Thyroid gland (tissue), 4 donors: Measurements from ENCODE around the gene PDIA2. TPM values are rescaled to one million over a fixed set of nuclear protein-coding genes. Genes with fewer than 3 reads are reported as not detected.

Experiments used
- DNase-seq, 2 donors: peaks; one replicate each; pipeline ENCODE4 v3.0.0-alpha.2; 2019
- H3K27ac ChIP-seq, 3 donors: fragments of 200-600 bp; sonication (generic); 1 replicate in 2 of 3; 2 replicates in 1 of 3; pipeline ENCODE4 v1.5.1; 2016 to 2019; ENCODE audit warnings: mild to moderate bottlenecking in 1 of 3, moderate library complexity in 1 of 3
- H3K27me3 ChIP-seq: fragments of 200-600 bp; sonication (generic); one replicate; pipeline ENCODE4 v1.5.1; 2019
- H3K36me3 ChIP-seq, 2 donors: fragments of 200-600 bp; sonication (generic); one replicate each; pipeline ENCODE4 v1.5.1; 2016 to 2019
- H3K4me1 ChIP-seq, 2 donors: fragments of 200-600 bp; sonication (generic); one replicate each; pipeline ENCODE4 v1.5.1; 2017 to 2019
- H3K4me3 ChIP-seq, 3 donors: fragments of 200-600 bp; sonication (generic); replicated peaks in 1 of 3; 1 replicate in 2 of 3; 2 replicates in 1 of 3; pipeline ENCODE4 v1.5.1; 2016; ENCODE audit warnings: mild to moderate bottlenecking in 1 of 3
- H3K9me3 ChIP-seq: fragments of 200-600 bp; sonication (generic); one replicate; pipeline ENCODE4 v1.5.1; 2017
- POLR2A ChIP-seq, 2 donors: fragments of 450-650 bp; IDR thresholded peaks; one replicate each; pipeline ENCODE4 v1.6.1; 2017; ENCODE audit warnings: antibody characterized with exemption in 2 of 2, mild to moderate bottlenecking in 2 of 2, moderate library complexity in 1 of 2
- WGBS, 2 donors: methylation state at CpG; one replicate each; pipeline ENCODE4 v1.1.5; 2017; 5-methylcytosine and 5-hydroxymethylcytosine counted together
- intact Hi-C: fragments of 100-400 bp; cut with DNase I; formaldehyde crosslinking; loops from one replicate; pipeline ENCODE4 v1.15.1; 2023
- total RNA-seq, 4 donors: library from RNA; depleted of rRNA; stranded (reverse); fragments of >200 nt; gene quantifications; one replicate each; pipeline ENCODE4 v1.2.3, GENCODE V29; 2016
- TF ChIP-seq, protein P1 (sequence below), 6 experiments: fragments of 200-600 bp in 3 of 6; fragments of 450-650 bp in 3 of 6; sonication (generic) in 3 of 6; IDR thresholded peaks; one replicate each; pipeline ENCODE4 v1.5.1; 2016 to 2019; ENCODE audit warnings: antibody characterized with exemption in 6 of 6, mild to moderate bottlenecking in 2 of 6, inconsistent platforms in 1 of 6, moderate library complexity in 1 of 6

The PDIA2 gene
- total RNA-seq, 4 donors from 2014 or later, result 0.81 TPM; not detected in 3

DNA sequence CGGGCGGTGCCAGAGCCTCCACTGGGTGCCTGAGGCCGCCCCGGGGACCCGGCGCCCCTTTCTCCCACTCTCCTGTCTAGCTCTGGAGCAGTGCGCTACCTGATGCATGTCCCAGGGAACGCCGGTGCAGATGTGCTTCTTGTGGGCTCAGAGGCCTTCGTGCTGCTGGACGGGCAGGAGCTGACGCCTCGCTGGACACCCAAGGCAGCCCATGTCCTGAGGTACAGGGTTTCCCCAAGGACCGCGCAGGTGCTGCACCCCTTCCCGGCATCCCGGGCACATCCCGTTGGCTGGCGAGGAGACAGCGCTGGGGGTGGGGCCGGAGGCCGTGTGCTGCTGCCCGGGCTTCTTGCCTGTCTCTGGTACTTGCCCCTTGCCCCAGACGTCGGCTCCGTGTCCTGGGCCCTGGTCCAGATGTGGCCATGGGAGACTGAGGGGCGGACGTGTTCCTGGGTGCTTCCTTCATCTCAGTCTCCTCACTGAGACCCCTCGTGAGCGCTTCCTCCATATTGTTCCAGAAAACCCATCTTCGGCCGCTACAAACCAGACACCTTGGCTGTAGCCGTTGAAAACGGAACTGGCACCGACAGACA is 19.7 kb upstream of the PDIA2 start:
- Histone ChIP-seq H3K4me1 (peaks cover 8 to 10% of the 10 kb centered on the region in 2 donors), H3K36me3 (peaks cover 50 to 51% of the 10 kb centered on the region in 2 donors), H3K9me3 (no peaks in the 10 kb centered on the region), H3K27me3 (no peaks in the 10 kb centered on the region), H3K27ac (no peak overlapping the region), H3K4me3 (no peak overlapping the region)
- 91 to 97% methylated on average over 11 to 30 of the region's 35 CpGs for WGBS, 2 donors
- DNase-seq, result no peak
- intact Hi-C loops, result no loop called here
- TF ChIP-seq, protein P1, sequence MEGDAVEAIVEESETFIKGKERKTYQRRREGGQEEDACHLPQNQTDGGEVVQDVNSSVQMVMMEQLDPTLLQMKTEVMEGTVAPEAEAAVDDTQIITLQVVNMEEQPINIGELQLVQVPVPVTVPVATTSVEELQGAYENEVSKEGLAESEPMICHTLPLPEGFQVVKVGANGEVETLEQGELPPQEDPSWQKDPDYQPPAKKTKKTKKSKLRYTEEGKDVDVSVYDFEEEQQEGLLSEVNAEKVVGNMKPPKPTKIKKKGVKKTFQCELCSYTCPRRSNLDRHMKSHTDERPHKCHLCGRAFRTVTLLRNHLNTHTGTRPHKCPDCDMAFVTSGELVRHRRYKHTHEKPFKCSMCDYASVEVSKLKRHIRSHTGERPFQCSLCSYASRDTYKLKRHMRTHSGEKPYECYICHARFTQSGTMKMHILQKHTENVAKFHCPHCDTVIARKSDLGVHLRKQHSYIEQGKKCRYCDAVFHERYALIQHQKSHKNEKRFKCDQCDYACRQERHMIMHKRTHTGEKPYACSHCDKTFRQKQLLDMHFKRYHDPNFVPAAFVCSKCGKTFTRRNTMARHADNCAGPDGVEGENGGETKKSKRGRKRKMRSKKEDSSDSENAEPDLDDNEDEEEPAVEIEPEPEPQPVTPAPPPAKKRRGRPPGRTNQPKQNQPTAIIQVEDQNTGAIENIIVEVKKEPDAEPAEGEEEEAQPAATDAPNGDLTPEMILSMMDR (IDR thresholded peaks at IDR 0.05), result no peak
- TF ChIP-seq POLR2A (IDR thresholded peaks at IDR 0.05), result no peak

GRCh38 chr16:263944-264343 is 19.0 kb upstream of the PDIA2 start:
- H3K36me3 ChIP-seq, result peaks cover 50 to 51% of the 10 kb centered on the region in 2 donors

DNA sequence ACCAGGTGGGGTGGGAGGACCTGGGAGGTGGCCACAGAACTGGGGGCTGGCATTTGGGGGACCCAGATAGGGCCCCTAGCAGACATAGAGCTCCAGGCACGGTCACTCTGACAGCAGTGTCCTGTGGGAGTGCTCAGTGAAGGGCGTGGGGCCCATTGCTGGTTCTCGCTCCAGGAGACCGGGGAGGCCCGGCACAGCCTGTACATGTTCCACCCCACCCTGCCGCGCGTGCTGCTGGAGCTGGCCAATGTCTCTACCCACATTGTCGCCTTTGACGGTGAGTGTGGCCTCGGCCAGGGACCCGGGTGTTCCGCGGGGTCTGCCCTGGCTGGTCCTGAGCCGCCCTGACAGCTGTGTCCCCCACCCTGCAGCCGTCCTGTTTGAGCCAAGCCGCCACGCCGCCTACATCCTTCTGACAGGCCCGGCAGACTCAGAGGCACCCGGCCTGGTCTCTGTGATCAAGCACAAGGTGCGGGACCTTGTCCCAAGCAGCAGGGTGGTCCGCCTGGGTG is 18.5 kb upstream of the PDIA2 start:
- intact Hi-C loops, result no loop called here
- H3K27me3 ChIP-seq, result no peaks in the 10 kb centered on the region
- H3K4me1 ChIP-seq, result peaks cover 8 to 10% of the 10 kb centered on the region in 2 donors
- TF ChIP-seq, protein P1 (IDR thresholded peaks at IDR 0.05), result no peak
- no peak for TF ChIP-seq POLR2A (IDR thresholded peaks at IDR 0.05)
- peaks cover 45 to 50% of the 10 kb centered on the region in 2 donors for H3K36me3 ChIP-seq
- DNase-seq, result no peak
- WGBS, 2 donors, result 88 to 96% methylated on average over 4 to 14 of the region's 23 CpGs
- H3K4me3 ChIP-seq, result no peak overlapping the region
- H3K9me3 ChIP-seq, result no peaks in the 10 kb centered on the region
- no peak overlapping the region for H3K27ac ChIP-seq

More at GRCh38 chr16:263944-264343, 19.0 kb upstream of the PDIA2 start:
- no peaks in the 10 kb centered on the region for H3K9me3 ChIP-seq
- H3K4me1 ChIP-seq, result peaks cover 8 to 10% of the 10 kb centered on the region in 2 donors
- 96 to 100% methylated on average over 1 to 10 of the region's 17 CpGs for WGBS, 2 donors
- intact Hi-C loops, result no loop called here
- no peak overlapping the region for H3K27ac ChIP-seq
- H3K4me3 ChIP-seq, result no peak overlapping the region
- TF ChIP-seq, protein P1 (IDR thresholded peaks at IDR 0.05), result no peak
- TF ChIP-seq POLR2A (IDR thresholded peaks at IDR 0.05), result no peak
- no peak for DNase-seq
- no peaks in the 10 kb centered on the region for H3K27me3 ChIP-seq

DNA sequence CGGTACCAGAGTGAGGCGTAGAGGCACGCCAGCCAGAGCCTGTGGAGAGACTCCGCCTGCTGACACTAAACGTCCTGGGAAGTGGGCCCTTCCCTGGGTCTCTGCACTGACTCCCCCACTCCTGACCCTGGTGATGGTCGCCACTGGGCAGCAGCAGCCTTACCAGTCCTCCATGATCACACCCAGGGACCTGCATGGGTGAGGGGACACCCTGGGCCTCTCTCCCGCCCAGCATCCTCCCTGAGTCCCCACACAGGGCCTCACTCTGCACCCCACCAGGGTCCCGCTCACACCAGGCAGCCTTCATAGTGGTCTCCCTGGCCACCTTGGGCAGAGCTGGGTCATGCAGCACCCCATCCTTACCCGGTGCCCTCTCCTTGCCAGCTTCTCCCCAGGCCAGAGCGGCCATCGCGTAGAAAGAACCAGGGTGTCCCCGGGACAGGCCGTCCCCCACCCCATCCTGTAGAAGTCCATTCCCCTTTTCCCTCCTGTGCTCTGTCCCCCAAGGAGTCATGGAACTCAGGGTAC is 17.9 kb upstream of the PDIA2 start:
- no peak overlapping the region for H3K27ac ChIP-seq
- H3K36me3 ChIP-seq, result peaks cover 39 to 44% of the 10 kb centered on the region in 2 donors

More for the DNA sequence above, 17.9 kb upstream of the PDIA2 start:
- intact Hi-C loops, result no loop called here
- 91 to 97% methylated on average over 12 to 13 of the region's 14 CpGs for WGBS, 2 donors
- no peak for TF ChIP-seq POLR2A (IDR thresholded peaks at IDR 0.05)
- TF ChIP-seq, protein P1 (IDR thresholded peaks at IDR 0.05), result no peak
- no peak for DNase-seq
- Histone ChIP-seq H3K27me3 (no peaks in the 10 kb centered on the region), H3K4me1 (peaks cover 8 to 10% of the 10 kb centered on the region in 2 donors), H3K4me3 (no peak overlapping the region), H3K9me3 (no peaks in the 10 kb centered on the region)
